Inflammatory macrophage (primary cell): Measurements from ENCODE around the gene WNT7A.

Experiments
- DNase-seq, 2 donors: peaks; one replicate each; pipeline ENCODE4 v3.0.0-alpha.2; 2020 to 2022

The WNT7A gene

DNA sequence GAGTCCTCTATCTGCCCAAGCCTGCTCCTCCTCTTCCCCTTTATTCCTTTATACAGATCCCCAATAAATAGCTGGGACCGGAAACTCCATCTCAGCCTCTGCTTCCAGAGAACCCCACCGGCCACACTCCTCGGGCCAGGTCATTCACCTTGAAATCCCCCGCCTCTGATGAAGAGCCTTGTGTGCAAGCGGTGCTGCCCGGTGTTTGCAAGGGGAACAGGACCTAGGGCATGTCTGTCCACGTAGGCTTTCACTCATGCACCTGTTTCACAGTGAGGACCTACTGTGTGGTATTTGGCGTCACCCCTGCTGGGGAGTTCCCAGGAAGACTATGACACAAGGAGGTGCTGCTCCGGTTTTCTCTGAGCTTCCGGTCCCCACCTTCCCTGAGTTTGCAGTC, 54.0 kb downstream of the WNT7A start:
- no peak for DNase-seq

DNA sequence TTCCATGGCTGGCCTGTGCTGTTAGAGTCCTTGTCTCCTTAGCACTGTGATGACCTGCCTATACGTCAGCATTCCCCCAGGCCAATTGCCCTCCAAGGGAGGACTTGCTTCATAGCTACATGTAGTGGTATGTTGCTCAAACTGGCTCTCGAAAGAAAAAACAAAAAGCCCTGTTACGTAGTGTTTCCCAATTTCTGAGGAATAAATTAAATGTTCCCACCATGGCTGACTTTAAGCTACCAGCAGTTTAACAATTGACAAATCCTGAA, 54.6 kb downstream of the WNT7A start:
- DNase-seq: no peak

DNA sequence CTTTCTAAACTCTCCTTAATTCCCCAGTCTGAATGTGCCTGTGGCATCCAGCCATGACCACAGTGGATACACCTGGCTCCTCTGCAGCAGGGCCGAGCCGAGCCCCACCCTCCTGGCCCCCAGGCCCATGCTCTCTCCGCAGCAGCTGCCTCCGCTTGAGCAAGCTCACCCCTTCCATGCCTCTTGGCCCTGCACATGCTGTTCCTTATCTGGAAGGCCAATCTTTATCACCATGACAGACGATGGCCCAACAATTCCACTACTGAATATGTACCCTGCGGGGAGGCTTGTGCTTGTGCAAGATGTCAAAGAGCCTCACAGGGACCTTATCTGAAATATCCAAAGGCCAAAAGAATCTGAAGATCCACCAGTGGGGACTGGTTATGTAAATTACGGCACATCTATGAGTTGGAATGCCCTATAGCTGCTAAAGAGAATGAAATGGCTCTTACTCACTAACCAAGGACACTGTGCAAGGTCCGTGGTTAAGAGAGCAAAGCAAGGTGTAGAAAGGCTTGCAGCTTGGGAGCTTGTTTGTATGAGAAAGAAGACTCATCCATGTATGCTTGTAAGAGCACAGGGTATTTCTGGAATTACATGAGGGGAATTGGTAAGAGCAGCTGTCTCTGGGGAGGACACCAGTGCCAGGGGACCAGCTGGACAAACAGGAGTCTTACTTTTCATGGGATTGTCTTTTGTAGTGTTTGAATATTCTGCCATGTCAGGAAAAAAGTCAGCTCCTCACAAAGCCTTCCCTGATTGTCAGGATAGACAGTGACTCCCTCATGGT, 55.2 kb downstream of the WNT7A start:
- no peak for DNase-seq

DNA sequence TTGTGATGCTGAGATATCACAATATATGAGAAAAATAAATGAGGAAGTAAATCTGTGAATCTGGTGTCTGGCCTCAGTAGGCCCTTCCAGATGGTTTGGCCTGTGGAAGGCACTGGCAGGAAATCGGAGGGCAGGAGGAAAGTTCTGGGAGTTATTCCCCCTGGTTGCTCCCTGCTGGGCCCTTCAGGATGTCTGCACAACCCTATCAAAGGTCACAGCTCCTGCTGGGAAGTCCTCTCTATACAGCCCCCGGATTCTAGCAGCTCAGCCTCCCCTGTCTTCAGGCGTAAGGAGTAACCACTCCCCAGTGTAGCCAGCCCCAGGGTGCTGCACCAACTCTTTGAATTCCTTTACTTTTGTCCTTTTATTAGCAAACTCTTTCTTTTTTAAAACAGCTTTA, 56.2 kb downstream of the WNT7A start:
- no peak for DNase-seq

DNA sequence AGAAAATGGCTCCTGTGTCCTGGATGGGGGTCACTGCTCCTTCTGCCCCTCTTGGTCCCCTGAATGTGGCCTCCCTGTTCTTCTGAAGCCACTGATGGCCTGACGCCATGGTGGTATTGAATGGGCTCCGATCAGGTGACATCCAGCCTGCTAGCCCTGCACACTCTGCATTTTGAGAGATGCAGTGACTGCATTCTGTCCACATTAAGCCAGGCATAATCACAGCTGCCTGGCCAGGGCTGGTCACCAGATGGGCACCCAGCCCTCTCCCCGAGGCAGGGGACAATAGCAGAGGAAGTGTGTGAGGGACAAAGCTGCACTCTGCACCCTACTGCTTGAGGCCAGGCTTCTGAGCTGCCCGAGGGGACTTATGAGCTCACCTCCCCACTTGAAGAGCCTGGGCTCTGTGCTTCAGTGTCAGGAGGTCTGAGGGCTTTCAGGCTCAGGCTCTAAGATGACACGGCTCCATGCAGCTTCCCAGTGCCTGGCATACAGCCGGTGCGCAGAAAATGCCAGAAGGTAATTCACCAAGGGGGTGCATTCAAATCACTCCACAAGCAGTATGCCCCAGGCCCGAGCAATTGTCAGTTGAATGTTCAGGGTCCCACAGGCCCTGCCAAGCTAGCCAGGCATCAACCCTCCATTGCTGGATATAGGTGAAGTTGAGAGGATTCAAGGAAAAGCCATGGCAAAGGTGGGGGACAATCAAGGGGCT, 56.8 kb downstream of the WNT7A start:
- DNase-seq: no peak

DNA sequence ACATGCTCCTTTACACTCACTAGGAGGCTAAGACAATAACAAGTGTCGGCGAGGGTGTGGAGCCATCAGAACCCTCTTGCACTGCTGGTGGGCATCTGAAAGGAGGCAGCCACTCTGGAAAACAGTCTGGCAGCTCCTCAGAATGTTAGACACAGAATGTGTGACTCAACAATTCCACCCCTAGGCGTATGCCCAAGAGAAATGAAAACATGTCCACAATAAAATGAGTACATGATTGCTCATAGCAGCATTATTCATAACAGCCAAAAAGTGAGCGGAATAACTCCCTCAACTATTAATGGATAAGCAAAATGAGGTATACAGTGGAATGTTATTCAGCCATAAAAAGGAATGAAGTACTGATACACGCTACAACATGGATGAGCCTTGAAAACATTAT, 57.8 kb downstream of the WNT7A start:
- no peak for DNase-seq

DNA sequence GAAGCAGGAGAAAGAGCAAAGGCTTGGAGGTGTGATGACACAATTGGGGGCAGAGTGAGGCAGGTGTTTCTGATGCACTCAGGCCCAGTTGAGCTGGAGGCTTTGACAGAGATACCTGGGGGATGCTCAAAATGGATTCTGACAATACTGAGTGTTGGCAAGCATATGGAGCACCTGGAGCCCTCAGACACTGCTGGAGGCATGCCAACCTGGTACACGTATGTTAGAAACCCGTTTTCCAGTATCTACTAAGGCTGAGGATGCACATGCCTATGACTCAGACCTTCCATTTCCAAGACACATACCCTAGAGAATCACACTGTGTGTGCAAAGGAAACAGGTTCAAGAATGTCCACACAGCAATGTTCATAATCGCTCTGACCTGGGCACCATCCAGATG, 58.7 kb downstream of the WNT7A start:
- no peak for DNase-seq

DNA sequence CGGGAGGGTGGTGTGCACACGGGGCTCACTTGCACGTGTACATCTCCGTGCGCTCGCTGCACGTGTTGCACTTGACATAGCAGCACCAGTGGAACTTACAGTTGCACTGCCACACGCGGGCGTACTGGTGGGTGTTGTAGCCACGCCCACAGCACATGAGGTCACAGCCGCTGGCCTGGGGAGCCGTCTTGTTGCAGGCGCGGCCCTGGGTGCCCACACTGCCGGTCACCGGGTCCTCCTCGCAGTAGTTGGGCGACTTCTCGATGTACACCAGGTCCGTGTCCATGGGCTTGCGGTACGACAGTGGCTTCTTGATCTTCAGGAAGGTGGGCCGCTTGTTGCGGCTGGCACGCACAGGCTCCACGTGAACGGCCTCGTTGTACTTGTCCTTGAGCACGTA, 61.0 kb downstream of the WNT7A start:
- DNase-seq: no peak

DNA sequence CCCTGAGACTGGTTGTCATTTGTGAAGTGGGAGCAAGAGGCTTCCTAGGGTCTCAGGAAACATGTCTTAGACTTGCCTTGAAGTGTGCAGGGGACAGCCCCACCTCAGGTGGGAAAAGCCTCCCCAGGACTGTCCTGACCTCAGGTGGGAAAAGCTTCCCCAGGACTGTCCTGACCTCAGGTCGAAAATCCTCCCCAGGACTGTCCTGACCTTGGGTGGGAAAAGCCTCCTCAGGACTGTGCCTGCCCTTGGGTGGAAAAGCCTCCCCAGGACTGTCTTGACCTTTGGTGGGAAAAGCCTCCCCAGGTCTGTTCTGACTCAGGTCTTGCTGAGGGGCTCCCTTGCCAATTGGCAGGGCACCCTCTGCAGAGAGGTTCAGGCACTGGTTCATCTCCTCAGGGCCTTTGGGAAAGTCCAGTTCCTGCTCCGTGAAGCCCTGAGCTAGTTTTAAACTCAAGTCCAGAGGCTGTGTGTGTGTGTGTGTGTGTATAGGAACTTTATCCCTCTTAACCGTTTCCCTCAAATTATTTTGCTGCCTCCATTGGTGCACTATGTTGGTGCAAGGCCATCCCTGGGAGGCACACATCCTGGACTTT, 64.7 kb downstream of the WNT7A start:
- DNase-seq: no peak

DNA sequence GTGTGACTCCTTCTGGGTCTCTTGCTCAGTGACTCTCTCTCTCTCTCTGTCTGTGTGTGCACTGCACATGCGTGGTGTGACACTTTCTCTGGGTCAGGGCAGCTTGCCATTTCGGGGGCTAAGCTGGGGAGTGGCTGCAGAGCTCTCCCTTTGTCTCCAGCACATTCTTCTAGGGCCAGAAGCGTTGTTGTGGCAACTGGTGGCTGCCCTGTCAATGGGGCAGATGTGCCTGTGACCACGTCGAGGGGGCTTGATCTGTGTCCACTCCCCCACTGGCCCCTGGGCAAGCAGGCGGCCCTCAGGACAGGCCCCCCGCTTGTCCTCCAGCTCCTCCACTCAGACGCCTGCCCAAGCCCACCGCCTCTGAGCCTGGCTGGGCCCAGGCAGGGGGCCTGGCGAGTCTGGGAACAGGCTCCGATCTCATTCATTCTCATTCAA, 67.8 kb downstream of the WNT7A start:
- no peak for DNase-seq

DNA sequence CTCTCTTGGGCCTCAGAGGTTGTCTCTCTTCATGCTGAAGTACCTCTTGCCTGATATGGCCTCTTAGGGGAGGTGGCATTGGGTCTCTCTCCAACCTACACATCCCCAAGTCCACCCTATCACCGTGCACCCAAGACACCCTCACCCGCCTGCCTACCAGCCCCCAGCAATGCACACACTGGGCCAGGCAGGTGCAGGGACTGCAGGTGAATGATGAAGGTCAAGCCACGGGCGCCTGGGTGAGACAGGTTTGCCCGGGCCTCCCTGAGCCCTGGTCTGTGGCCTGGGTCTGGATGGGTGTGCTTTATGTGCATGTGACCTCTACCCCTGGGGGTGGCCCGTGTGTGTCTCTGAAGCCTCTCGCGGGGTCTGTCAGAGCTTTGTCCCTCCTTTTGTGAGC, 68.3 kb downstream of the WNT7A start:
- DNase-seq: no peak

DNA sequence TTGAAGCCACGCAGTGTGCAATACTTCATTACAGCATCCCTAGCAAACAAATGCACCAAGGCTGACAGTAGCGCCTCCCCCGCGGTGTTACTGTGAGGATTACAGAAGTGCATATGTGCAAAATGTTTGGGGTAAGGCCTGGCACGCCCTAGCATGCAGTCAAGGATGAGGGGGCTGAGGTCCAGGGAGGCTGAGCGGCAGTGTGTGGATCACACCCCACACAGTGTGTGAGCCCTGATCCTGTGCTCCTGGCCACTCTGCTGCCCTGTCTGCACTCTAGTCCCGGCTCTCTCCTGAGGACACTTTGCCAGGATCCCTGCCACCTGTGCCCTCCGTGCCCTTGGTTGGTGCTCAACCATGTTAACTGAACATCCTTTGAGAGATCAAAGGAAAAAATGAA, 71.3 kb downstream of the WNT7A start:
- DNase-seq: no peak

DNA sequence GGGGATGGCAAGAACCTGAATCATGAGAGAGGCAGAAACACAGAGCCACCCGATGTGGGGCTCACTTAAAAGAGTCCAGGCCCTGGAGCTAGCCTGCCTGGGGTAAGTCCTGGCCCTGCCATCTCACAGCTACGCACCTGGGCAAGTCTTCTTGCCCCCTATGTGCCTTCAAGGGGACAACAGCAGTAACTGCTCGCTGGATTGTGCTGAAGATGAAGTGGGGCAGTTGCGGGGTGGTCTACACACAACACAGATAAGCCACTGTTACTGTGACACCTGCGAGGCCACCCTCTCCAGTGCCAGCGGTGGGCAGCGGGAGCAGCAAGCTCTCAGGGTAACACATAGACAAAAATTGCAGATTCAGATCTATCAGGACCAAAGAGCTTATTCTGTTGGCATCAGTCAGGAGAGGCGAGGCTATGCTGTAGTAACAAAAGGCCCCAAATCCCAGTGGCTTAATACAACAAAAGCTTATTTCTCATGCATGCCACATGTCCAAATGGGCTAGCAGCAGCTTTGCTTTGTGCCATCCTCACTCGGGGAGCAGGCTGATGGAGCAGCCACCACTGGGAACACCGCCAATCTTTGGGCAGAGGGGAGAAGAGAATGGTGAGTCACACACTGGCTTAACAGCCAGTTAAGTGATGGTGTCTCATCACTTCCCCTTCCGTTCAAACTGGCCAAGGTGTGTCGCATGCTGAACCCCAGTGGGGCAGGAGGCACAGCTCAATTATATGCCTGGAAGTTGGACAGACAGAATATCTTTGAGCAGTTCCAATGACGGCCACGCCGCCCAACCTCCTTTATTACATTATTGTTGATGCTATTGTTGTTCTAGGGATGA, 78.3 kb downstream of the WNT7A start:
- DNase-seq: no peak

DNA sequence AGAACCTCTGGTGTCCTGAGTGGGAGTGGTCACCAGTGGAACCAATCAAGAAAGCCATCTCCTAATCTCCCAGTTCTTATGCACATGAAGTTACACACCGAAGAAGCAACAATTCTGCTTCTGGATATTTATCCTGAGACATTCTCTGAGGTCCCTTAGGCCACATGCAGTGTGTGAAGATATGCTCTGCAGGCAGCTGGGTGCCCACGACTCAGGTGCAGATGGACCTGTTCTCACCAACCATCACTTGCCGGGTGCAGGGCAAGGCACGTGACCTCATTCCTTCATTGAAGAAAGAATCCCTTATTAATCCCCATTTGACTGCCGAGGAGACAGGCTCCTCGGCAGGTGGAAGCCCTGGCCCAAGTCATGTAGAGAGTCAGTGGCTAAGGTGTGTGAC, 79.8 kb downstream of the WNT7A start:
- DNase-seq: no peak

DNA sequence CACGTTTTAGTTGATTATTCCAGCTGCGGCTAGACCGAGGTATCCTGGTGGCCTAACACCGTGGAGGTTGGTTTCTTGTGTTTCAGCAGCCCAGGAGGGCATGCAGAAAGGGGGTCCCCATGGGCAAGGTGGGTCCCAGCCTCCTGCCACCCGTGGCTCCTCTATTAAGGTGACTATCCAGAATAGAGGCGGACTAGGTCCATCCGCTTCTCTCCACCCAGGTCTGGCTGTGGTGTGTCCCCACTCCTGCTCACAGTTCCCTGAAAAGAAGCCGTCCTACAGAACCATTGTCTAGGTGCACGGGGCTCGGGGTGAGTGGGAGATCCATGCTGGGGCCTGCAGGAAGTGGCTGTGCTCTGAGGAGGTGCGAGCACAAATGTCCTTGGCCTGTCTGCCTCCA, 81.5 kb downstream of the WNT7A start:
- no peak for DNase-seq

DNA sequence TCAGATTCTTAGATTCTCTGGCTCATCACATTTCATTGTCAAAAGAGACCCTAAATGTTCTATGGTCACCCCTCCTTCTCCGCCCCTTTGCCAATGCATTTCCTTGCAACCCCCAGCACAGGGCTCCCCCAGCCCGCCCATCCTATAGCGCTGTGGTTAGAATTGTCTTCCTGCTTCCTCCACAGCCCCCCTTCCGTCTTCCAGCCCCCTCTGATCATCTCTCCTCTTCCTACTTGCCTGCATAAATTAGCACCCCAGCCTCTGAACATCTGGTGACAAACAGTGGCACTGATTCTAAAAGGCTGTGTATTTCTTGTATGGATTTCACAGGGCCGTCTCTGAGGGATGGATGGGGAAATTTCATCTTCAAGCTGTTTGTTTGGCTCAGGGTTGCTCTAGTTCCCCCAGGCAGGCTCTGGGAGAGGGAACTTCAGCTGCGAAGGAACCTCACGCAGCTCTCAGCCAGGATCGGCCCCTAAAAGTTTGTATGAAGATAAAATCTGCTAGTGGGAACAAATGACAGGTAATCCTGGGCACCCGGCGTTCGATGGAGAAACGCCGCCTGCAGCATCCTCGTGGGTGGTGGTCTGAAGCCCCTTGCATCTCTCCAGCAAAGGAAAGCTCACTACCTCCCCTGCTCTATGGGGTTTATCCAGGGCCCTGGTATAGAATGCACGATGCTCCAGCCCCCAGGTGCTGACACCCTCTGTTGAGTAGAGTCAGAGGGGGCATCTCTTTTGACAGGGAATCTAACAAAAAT, 83.0 kb downstream of the WNT7A start:
- DNase-seq: no peak

DNA sequence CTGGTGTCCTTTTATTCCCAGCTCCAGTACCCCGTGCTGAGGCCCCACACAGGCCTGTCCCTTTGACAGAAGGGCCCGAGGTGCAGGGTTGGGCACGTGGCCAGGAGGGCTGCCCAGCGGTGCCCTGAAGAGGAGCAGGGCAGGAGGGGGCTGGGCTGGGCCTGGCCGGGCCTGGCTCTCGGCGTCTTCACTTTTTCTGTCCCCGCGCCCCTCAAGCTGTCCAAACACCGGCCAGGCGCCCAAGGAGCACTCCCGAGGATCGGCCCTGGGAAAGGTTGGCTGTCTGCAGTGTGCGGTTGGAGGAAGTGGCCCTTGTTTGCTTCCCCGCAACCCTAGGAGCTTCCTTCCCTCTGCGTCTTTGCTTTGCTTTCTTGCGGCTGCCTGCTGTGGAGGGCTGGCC, 84.1 kb downstream of the WNT7A start:
- no peak for DNase-seq

DNA sequence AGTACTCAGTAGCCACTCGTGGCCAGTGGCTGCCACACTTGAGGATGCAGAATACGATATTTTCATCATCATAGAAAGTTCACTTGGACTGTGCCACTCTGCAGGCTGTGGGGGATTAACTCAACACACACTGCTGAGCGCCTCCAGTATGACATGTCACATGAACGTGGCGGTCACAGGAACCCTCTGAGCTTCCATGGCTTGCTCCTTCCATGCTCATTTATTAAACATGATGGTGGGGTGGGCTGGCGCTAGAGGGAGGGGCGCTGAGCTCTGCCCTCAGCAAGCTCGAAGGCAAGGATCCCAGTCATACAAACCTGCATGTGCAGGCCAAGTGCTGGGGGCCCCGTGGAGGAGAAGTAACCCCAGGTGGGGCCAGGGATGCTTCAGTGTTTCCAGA, 85.5 kb downstream of the WNT7A start:
- DNase-seq: no peak

DNA sequence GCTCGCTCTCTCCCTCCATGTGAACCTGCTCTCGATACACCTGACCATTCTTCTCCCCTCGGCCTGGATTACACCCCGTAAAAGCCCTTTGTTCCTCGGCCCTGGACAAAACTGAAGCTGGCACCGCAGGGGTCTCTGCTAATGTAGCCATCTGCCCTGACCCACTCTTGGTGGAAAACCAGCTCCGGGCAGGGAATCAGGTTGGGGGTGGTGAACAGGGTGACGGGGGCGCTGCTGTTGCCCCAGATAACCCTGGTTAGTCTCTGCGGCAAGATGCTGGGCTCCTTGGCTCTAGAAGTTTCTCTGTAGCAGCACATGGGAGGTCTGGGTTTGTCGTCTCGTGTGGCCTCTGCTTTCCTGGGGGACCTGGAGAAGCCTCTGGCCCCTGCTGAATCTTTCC, 86.4 kb downstream of the WNT7A start:
- DNase-seq: no peak

DNA sequence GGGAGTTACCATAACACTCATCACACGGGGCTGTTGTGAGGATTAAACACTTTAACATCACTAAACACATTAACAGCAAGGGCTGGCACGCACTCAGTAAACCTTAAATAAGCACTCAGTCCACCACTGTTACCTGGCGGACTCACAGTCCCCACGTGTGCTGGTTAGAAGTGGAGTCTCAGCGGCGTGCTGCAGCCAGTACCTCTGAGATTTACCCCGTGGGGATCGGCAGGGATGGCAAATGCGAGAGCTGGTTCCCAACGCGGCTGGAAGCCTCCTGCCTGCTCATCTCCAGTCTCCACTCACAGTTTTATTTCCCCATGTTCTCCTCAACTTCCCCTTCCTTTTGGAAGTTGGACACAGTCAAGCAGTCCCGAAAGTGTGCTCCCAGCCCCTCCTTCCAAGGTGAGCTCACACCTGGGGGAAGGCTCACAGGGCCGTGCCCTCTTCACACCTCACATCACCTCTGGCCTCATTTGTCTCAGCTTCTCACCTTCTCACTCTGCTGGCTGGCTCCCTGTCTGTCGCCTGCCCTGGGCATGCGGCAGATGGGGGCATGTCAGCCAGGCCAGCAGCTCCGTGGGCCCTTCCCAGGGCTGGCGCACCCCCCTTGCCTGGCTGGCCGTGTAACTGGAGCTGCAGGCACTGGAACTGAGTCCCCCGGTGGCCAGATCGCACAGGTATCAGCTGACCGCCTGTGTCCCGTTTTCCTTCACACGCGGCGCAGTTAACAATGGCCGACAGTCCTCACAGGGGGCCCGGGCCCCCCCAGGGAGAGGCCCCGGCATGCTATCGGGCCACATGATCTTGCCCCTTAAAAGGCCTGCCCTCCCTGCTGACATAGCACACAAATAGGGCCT, 87.1 kb downstream of the WNT7A start:
- no peak for DNase-seq

DNA sequence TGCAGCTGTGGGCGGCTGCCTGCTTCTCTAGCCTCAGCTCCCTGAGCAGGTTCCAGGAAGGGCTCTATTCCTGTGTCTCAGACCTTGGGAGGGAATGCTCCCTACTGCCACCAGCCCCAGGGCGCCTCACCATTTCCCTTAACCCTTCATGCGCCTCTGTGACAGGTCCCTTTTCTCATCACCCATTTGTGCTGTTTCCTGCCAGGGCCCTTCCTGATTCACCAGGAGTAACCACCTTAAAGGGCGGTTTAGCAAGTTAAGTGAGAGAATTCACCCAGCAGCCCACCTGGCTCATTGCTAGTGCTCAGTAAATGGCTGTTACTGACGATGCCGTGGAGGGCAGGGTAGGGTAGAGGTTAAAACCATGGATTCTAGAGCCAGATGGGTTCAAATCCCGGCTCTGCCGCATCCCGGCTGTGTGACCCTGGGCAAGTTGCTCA, 87.8 kb downstream of the WNT7A start:
- DNase-seq: no peak
